GM12872 (cell line): Measurements from ENCODE around the gene TMEM121B.
A peak's percentile ranks its signal among the peaks of the same experiment; 100 is the strongest.

Experiments used
- TF ChIP-seq, protein P1 (sequence below): IDR thresholded peaks from 3 replicates; pipeline ENCODE4 v1.5.1; 2011; ENCODE audit warnings: low read depth, mild to moderate bottlenecking, low read length, moderate library complexity; ENCODE audit not compliant: insufficient read depth

TMEM121B gene

DNA sequence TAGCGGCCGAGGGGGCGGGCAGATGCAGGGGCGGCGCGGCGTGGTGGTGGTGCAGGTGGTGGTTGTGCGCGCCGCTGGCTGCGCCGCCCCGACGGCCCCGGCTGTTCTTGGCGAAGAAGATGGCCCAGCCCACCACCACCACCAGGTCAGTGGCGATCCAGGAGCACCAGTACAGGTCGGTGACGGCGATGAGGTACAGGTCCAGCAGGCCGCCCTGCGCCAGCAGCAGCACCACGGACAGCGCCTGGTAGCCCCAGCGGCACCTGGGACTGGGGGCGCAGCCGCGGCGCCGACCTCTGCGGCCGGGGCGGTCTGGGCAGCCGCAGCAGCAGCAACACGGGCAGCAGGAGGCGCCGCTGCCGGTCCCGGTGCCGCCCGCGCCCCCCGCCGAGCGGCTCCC lies 879 bp downstream of the TMEM121B start:
- TF ChIP-seq, protein P1, sequence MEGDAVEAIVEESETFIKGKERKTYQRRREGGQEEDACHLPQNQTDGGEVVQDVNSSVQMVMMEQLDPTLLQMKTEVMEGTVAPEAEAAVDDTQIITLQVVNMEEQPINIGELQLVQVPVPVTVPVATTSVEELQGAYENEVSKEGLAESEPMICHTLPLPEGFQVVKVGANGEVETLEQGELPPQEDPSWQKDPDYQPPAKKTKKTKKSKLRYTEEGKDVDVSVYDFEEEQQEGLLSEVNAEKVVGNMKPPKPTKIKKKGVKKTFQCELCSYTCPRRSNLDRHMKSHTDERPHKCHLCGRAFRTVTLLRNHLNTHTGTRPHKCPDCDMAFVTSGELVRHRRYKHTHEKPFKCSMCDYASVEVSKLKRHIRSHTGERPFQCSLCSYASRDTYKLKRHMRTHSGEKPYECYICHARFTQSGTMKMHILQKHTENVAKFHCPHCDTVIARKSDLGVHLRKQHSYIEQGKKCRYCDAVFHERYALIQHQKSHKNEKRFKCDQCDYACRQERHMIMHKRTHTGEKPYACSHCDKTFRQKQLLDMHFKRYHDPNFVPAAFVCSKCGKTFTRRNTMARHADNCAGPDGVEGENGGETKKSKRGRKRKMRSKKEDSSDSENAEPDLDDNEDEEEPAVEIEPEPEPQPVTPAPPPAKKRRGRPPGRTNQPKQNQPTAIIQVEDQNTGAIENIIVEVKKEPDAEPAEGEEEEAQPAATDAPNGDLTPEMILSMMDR, result no peak

DNA sequence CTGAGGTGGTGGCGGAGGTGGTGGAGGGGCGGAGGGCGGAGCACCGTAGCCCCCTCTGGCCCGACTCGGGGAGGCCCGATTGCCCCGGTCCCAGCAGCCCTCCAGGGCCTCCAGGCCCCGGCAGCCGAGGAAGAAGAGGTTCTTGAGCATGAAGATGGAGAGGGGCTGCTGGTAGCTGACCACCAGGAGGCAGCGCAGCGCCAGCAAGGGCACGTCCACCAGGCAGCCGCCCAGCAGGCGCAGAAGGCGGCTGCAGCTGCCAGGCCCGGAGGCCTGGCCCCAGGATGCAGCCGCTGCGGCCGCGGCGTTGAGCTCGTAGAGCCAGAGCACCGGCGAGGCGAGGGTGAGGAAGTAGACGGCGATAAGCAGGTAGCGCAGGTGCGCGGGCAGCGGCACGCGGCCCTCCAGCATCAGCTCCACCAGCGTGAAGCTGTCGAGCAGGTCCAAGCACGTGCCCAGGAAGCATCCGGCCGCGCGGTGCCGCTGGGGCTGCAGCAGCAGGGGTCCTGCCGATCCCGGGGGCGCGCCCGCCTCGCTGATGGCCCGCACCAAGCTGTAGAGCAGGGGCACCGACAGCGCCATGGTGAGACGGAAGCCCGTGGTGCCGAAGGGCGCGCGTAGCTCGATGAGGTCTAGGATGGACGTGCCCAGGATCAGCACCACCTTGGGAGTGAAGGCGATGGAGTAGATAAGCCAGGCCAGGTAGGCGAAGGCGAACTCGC lies 1.5 kb downstream of the TMEM121B start:
- TF ChIP-seq, protein P1, result peak; percentile 26; the same call in 1 of the 3 replicates

DNA sequence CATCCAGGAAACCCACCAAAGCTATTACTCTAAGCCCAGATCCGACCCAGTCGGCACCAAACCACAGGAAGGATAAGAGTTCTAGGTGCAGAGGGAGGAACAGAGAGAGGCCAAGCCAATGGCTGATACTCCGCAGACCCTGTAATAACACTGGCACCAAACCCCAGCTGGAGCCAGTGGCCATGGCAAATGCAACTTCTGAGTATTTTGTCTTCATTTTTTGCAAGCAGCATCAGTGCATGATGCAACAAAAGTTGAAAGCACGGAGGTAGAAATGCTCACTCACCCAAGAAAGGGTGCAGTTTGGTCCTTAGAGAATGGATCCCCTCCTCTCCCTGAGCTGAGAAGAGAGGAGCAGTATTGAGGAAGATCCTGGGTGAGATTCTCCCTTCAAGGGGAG lies 2.8 kb downstream of the TMEM121B start:
- TF ChIP-seq, protein P1, result no peak

DNA sequence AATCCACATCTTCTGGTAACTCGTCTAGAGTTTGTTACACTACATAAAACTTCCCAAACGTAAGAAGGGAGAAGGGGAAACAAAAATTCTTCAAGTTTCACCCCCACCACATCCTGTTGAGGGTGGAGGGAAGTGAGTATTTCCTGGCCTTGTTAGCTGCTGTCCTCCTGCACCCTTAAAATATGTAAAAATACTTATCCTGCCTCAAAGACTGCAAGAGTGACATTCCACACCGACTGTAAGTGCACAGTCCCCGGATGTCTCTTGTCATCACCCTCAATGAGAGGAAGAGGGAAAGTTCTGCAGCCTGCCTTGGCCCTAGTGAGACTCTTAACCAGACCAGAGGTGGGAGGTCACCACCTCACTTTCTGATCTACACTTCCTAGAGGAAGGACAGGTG lies 3.3 kb downstream of the TMEM121B start:
- TF ChIP-seq, protein P1, result no peak

- TF ChIP-seq, protein P1, result no peak
Measured at GRCh38 chr22:17117400-17117799, 3.8 kb downstream of the TMEM121B start.

DNA sequence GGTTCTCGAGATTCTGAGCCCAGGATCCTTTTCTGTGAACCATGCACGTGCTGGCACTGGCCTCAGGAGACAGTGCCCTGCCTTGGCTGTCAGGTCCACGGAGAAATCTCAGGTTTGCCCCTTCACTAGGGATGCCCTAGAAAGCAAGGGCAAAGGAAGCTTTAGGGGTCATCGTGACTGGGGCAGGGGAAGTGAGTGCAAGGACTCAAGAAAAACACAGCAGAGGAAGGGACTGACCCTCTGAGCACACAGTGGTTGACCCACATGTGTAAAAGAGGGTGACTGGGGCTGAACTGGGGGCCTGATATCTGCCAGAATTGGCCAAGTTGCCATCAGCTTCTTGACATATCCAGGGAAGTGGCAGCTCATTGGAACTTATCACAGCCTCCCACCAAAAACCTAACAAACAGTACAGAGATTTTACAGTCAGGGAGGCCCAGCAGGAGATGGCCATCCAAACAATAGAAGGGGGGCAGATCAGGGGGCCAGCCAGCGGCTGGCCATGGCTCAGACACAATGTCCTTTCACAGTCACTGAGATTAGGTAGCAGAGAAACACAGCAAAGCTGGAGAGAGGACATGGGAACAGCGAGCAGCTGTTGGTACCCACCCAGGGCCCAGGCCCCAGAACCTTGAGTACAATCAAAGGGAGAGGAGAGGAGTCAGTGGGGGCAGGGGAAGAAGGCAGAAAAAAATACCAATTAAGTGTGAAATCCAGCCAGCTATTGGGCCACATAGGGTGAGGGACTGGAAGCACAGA lies 4.4 kb downstream of the TMEM121B start:
- TF ChIP-seq, protein P1, result no peak

DNA sequence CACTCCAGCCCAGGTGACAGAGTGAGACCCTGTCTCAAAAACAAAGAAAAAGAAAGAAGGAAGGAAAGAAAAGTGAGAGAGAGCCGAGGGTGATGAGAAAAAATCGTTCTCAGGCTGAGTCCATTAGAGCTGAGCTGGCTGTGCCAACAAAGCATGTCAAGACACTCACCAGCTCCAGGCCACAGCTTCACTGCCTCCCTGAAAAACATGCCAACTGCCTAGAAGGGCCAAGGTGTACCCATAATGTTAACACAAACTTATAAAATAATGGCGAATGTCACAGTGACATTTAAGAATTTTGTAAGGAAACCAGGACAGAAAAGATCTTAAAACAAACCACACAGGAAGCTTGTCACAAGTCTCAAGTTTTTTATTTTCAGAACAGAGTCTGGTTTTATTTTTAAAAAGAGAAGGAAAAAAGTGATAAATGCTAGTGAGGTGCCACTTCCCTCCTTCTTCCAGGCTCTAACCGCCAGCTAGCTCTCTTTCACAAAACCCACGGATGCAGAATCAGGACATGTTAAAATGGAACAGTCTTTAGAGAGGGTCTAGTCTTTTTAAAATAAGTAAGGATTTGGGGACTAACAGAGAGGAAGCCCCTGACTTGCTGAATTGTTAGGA lies 5.1 kb downstream of the TMEM121B start:
- TF ChIP-seq, protein P1, result no peak
